GM12865 (cell line): Measurements from ENCODE around the gene TBC1D2.
A peak's percentile ranks its signal among the peaks of the same experiment; 100 is the strongest.

Experiments
- DNase-seq: peaks from one replicate; pipeline ENCODE4 v3.0.0; 2010; ENCODE audit warnings: low read depth
- H3K4me3 ChIP-seq: 2 replicates; pipeline ENCODE4 v1.5.1; 2011; ENCODE audit warnings: mild to moderate bottlenecking, low read depth, low read length, control low read depth
- TF ChIP-seq, protein P1 (sequence below): IDR thresholded peaks from 2 replicates; pipeline ENCODE4 v1.5.1; 2011; ENCODE audit warnings: low read length, control low read depth, low read depth, inconsistent platforms; ENCODE audit not compliant: insufficient read depth; ENCODE audit errors: missing control alignments

TBC1D2 gene

DNA sequence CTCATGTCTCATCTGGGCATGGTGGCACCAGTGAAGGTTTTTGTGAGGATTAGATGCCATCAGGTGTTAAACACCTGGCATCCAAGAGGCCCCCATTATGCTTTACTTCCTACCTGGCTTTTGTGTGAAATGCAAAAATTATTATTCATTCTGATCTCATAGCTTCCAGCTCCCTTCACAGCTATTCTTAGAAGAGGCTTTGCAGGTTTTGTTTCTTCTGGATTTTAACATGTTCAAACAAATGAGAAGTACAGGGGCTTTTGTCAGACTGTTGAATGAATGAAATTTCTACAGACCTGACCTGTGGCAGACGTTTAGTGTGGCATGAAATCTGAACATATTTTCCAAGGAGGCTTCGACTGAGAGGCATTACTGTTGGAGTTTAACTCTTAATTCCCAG is 48.7 kb downstream of the TBC1D2 start:
- TF ChIP-seq, protein P1, sequence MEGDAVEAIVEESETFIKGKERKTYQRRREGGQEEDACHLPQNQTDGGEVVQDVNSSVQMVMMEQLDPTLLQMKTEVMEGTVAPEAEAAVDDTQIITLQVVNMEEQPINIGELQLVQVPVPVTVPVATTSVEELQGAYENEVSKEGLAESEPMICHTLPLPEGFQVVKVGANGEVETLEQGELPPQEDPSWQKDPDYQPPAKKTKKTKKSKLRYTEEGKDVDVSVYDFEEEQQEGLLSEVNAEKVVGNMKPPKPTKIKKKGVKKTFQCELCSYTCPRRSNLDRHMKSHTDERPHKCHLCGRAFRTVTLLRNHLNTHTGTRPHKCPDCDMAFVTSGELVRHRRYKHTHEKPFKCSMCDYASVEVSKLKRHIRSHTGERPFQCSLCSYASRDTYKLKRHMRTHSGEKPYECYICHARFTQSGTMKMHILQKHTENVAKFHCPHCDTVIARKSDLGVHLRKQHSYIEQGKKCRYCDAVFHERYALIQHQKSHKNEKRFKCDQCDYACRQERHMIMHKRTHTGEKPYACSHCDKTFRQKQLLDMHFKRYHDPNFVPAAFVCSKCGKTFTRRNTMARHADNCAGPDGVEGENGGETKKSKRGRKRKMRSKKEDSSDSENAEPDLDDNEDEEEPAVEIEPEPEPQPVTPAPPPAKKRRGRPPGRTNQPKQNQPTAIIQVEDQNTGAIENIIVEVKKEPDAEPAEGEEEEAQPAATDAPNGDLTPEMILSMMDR: no peak
- no peak overlapping the region for H3K4me3 ChIP-seq
- DNase-seq: no peak

DNA sequence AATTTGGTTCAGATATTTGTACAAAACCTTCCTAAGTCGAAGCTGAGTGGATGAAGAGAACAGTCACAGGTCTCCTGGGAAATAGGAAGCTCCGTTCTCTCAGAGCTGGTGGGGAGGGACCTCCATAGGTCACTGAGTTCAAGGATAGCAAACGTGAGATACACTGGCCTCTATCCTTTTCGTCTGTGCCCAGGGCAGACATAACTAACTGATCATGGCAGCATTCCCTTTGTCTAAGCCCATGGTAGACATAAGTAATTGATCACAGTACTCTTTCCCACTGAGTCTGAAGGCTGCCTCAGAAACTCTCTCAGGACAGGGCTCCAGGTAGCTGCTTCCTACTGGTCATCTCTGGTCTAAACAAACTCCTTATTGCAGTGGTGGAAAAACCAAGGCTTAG is 50.8 kb downstream of the TBC1D2 start:
- H3K4me3 ChIP-seq: no peak overlapping the region
- TF ChIP-seq, protein P1: no peak
- DNase-seq: no peak

DNA sequence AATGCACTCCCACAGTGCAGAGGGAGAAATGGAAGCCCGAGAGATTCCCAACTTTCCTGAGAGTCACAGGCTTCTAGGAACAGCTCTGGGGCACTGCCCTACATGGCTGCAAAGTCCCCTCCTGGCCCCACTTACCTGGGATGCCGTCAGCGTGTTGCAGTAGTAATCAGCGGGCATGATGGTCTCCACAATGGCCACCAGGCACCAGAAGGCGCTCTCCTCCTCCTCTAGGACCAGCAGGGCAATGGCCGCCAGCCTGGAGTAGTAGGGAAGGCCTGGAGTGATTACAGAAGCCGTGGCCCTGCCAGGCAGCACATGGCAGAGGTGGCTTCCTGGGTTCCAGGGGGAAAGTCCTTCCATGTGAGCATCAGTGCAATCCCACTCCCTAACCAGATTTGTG is 52.3 kb downstream of the TBC1D2 start:
- no peak overlapping the region for H3K4me3 ChIP-seq
- DNase-seq: no peak
- TF ChIP-seq, protein P1: no peak

DNA sequence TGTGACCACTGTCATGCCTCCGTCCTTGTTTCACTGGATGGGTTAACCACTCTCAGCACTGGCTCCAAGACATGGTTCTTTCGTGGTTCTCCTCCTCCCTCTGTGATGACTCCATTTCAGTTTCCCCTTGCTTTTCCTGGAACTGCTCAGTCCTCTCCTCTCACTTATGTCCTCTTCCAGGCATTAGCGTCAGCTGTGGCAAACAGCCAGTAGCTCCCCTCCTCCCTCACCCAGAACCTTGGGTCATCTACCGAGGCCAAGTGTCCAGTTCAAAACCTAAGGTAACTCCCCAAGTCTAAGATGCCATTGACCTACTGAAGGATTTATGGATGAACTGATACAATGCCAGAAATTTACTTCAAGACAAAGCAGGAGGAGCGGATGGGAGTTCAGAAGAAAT is 53.2 kb downstream of the TBC1D2 start:
- TF ChIP-seq, protein P1: no peak
- no peak overlapping the region for H3K4me3 ChIP-seq
- DNase-seq: no peak

DNA sequence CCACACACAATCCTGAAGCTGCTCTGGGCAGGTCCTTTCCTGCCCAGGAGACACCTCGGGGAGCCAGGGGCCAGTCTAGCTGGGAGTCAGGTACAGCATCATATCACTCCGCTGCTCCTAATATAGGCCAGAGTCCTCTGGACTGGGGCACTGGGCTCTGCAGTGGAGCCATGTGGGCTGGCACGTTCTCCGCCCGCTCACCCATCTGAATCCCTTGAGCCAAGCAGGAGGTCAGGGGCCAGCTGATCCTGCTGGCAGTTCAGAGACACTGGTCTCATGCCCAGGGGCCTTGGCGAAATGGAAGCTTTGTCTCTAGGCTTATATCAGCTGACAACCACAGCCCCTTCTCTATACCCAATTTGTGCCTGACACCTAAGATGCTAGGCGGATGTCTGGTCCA is 53.7 kb downstream of the TBC1D2 start:
- DNase-seq: no peak
- no peak overlapping the region for H3K4me3 ChIP-seq
- TF ChIP-seq, protein P1: no peak

DNA sequence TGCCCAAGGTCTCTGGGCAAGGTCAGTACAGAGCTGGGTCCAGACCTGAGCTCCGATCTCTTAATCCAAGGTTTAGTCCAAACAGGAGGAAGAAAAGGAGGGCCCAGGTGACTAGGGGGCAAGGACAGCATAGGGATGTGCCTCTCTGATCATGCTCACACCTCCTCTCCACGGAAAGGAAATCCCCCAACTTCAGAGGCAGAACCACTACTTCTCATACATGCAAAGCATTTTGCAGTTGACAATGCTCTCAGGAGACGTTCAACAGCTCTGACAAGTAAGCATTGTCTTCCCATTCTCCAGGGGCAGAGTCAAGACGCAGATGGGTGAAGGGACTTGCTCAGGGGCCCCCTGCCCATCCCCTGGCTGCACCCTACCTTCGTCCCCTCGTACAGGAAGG is 54.3 kb downstream of the TBC1D2 start:
- peak; percentile 66 for DNase-seq
- no peak overlapping the region for H3K4me3 ChIP-seq
- TF ChIP-seq, protein P1: no peak

DNA sequence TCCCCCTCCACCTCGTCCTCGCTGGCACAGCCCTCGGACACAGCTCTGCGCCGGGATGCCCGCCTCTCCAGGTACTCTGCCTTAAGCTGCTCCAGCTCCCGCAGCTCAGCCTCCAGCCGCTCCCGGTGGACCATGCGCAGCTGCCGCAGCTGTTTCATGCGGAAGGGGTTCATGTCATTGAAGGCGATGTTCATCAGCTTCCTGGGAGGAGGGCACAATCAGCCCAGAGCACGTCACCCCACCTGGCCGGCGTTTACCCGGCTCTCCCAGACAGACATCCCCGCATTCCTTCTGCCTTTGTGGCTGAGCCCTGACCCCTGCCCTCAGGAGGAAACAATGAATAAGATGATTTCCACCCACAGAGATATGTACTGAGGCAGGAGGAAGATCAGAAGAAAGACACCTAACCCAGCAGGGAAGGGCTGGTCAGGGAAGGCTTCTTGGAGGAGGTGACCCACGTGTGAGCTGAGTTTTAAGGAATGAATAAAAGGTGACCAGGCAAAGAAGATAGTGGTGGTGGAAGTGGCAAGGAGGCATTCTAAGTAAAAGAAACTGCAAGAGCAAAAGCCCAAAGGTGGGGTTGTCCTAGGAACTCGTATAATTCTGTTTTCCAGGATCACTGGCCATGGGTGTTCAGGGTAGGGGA is 55.9 kb downstream of the TBC1D2 start:
- TF ChIP-seq, protein P1: no peak
- DNase-seq: no peak

More for the DNA sequence above, 55.9 kb downstream of the TBC1D2 start:
- no peak overlapping the region for H3K4me3 ChIP-seq
